ENCODE results near the gene SIRT3.
"Not testable (repeated sequence)": the region's sequence is repeated elsewhere in the genome, so short reads cannot be mapped to it uniquely, and the experiment has no call there.

Gene SIRT3

DNA sequence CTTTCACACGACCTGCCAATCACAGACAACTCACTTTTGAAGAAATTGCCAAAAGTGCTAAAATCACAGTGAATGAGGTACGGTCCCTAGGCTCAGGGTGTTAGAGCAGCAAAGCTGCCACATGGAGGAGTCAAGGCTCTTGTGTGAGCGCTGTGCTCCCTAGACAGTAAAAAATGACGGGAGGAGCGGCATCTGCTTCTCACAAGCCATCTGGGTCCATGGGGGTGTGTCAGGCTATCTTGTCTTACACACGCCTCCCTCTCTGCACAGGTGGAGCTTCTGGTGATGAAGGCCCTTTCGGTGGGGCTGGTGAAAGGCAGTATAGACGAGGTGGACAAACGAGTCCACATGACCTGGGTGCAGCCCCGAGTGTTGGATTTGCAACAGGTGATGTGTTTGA lies 15.4 kb upstream of the SIRT3 start:
- peaks cover 6% of the 10 kb centered on the region for H3K36me3 ChIP-seq (ENCODE audit: control insufficient read depth, insufficient read depth, low read length)

DNA sequence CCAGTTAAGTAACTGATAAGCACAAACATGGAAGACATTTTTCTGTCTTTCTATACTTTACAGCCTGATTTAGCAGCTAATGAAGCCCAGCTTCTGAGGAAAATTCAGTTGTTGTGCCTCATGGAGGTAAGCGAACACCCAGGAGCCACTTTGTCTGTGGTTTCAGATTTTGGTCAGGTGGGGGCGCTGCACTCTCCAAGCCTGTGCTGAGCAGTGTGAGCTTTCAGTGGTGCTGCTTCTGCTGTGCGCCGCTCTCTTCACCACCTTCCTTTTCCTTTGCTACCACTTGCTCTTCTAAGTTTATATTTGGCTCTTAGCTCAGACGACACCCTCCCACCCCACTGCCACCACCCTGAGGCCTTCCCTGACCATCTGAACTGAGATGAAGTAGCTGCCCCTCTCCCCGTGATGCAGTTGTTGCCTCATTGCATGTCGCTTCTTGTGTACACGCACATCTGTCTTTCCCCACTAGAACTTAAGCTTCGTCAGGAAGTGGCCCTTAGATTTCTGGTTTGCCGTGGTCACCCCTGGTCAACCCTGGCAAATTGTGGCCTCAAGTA lies 14.7 kb upstream of the SIRT3 start:
- Histone ChIP-seq H3K36me3 (ENCODE audit: control insufficient read depth, insufficient read depth, low read length) (peaks cover 9% of the 10 kb centered on the region), H3K9ac (ENCODE audit: low read length) (no peak overlapping the region), H3K4me1 (ENCODE audit: control insufficient read depth, insufficient read depth, low read length) (no peaks in the 10 kb centered on the region), H3K27me3 (ENCODE audit: control insufficient read depth, insufficient read depth, low read length) (no peaks in the 10 kb centered on the region), H3K4me3 (ENCODE audit: low read length) (no peak overlapping the region), H3K9me3 (ENCODE audit: control insufficient read depth, low read length) (no peaks in the 10 kb centered on the region)

More for the DNA sequence above, 15.4 kb upstream of the SIRT3 start:
- H3K9ac ChIP-seq (ENCODE audit: low read length): no peak overlapping the region
- H3K9me3 ChIP-seq (ENCODE audit: control insufficient read depth, low read length): no peaks in the 10 kb centered on the region
- H3K4me3 ChIP-seq (ENCODE audit: low read length): no peak overlapping the region
- no peaks in the 10 kb centered on the region for H3K4me1 ChIP-seq (ENCODE audit: control insufficient read depth, insufficient read depth, low read length)
- H3K27me3 ChIP-seq (ENCODE audit: control insufficient read depth, insufficient read depth, low read length): no peaks in the 10 kb centered on the region

GRCh38 chr11:250274-250673 lies 14.1 kb upstream of the SIRT3 start:
- Histone ChIP-seq H3K9me3 (ENCODE audit: control insufficient read depth, low read length) (no peaks in the 10 kb centered on the region), H3K4me1 (ENCODE audit: control insufficient read depth, insufficient read depth, low read length) (no peaks in the 10 kb centered on the region), H3K27me3 (ENCODE audit: control insufficient read depth, insufficient read depth, low read length) (no peaks in the 10 kb centered on the region), H3K36me3 (ENCODE audit: control insufficient read depth, insufficient read depth, low read length) (peaks cover 11% of the 10 kb centered on the region), H3K9ac (ENCODE audit: low read length) (no peak overlapping the region), H3K4me3 (ENCODE audit: low read length) (no peak overlapping the region)

GRCh38 chr11:249062-249461 lies 12.9 kb upstream of the SIRT3 start:
- Histone ChIP-seq H3K9ac (ENCODE audit: low read length) (no peak overlapping the region), H3K4me3 (ENCODE audit: low read length) (no peak overlapping the region), H3K4me1 (ENCODE audit: control insufficient read depth, insufficient read depth, low read length) (no peaks in the 10 kb centered on the region), H3K36me3 (ENCODE audit: control insufficient read depth, insufficient read depth, low read length) (peaks cover 11% of the 10 kb centered on the region), H3K9me3 (ENCODE audit: control insufficient read depth, low read length) (no peaks in the 10 kb centered on the region), H3K27me3 (ENCODE audit: control insufficient read depth, insufficient read depth, low read length) (no peaks in the 10 kb centered on the region)

DNA sequence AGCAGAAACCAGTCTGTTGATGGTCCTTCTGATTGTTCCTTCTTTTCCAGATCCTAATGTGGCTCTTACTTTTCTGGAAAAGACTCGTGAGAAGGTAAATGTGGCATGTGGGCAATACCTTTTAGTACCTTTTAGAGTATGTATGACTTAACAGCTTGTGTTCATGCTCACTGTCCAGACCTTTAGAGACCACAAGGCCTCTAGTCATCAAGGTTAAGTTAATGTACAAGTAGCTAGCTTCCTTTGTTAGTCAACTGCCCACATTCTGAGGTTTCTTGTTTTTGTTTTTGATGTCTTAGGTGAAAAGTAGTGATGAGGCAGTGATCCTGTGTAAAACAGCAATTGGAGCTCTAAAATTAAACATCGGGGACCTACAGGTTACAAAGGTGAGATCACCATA lies 8.2 kb upstream of the SIRT3 start:
- no peaks in the 10 kb centered on the region for H3K27me3 ChIP-seq (ENCODE audit: control insufficient read depth, insufficient read depth, low read length)
- no peaks in the 10 kb centered on the region for H3K4me1 ChIP-seq (ENCODE audit: control insufficient read depth, insufficient read depth, low read length)
- H3K9ac ChIP-seq (ENCODE audit: low read length): no peak overlapping the region
- no peak overlapping the region for H3K4me3 ChIP-seq (ENCODE audit: low read length)
- H3K9me3 ChIP-seq (ENCODE audit: control insufficient read depth, low read length): no peaks in the 10 kb centered on the region
- peaks cover 11% of the 10 kb centered on the region for H3K36me3 ChIP-seq (ENCODE audit: control insufficient read depth, insufficient read depth, low read length)

GRCh38 chr11:241634-242033 lies 5.5 kb upstream of the SIRT3 start:
- H3K36me3 ChIP-seq (ENCODE audit: control insufficient read depth, insufficient read depth, low read length): peaks cover 4% of the 10 kb centered on the region
- no peak overlapping the region for H3K9ac ChIP-seq (ENCODE audit: low read length)
- H3K4me3 ChIP-seq (ENCODE audit: low read length): no peak overlapping the region
- no peaks in the 10 kb centered on the region for H3K9me3 ChIP-seq (ENCODE audit: control insufficient read depth, low read length)
- peaks cover 10% of the 10 kb centered on the region for H3K4me1 ChIP-seq (ENCODE audit: control insufficient read depth, insufficient read depth, low read length)
- no peaks in the 10 kb centered on the region for H3K27me3 ChIP-seq (ENCODE audit: control insufficient read depth, insufficient read depth, low read length)

DNA sequence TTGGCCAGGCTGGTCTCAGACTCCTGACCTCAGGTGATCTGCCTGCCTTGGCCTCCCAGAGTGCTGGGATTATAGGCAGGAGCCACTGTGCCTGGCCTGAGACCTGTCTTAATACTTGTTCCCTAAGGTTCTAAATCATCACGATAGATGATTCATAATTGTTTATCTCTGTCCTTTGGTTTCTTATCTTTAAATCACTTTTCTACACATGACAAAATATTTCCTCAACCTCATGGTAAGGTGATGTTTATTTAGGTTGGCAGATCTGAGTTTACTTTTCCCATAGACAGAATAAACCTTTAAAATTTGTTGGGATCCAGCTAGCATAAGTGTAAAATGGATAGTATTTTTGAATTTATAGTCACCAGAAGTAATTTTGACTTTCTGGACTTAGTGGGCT lies 4.2 kb upstream of the SIRT3 start:
- no peak overlapping the region for H3K9ac ChIP-seq (ENCODE audit: low read length)
- H3K4me1 ChIP-seq (ENCODE audit: control insufficient read depth, insufficient read depth, low read length): peaks cover 13% of the 10 kb centered on the region
- no peaks in the 10 kb centered on the region for H3K27me3 ChIP-seq (ENCODE audit: control insufficient read depth, insufficient read depth, low read length)
- H3K4me3 ChIP-seq (ENCODE audit: low read length): no peak overlapping the region
- H3K36me3 ChIP-seq (ENCODE audit: control insufficient read depth, insufficient read depth, low read length): no peaks in the 10 kb centered on the region
- no peaks in the 10 kb centered on the region for H3K9me3 ChIP-seq (ENCODE audit: control insufficient read depth, low read length)

DNA sequence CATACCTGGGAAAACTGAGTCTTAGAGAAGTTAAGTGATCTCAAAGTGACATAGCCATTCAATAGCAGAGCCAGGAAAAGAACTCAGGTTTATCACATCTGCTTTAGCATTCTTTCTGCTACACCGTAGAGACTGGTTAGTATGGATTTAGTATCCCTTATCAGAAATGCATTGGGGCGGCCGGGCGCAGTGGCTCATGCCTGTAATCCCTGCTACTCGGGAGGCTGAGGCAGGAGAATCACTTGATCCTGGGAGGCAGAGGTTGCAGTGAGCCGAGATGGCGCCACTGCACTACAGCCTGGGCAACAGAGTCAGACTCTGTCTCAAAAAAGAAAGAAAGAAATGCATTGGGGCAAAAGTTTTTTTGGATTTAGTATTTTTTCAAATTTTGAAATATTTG lies 2.2 kb upstream of the SIRT3 start:
- peaks cover 14% of the 10 kb centered on the region for H3K4me1 ChIP-seq (ENCODE audit: control insufficient read depth, insufficient read depth, low read length)
- not testable (repeated sequence) for H3K36me3 ChIP-seq (ENCODE audit: control insufficient read depth, insufficient read depth, low read length); H3K4me3 ChIP-seq (ENCODE audit: low read length)

DNA sequence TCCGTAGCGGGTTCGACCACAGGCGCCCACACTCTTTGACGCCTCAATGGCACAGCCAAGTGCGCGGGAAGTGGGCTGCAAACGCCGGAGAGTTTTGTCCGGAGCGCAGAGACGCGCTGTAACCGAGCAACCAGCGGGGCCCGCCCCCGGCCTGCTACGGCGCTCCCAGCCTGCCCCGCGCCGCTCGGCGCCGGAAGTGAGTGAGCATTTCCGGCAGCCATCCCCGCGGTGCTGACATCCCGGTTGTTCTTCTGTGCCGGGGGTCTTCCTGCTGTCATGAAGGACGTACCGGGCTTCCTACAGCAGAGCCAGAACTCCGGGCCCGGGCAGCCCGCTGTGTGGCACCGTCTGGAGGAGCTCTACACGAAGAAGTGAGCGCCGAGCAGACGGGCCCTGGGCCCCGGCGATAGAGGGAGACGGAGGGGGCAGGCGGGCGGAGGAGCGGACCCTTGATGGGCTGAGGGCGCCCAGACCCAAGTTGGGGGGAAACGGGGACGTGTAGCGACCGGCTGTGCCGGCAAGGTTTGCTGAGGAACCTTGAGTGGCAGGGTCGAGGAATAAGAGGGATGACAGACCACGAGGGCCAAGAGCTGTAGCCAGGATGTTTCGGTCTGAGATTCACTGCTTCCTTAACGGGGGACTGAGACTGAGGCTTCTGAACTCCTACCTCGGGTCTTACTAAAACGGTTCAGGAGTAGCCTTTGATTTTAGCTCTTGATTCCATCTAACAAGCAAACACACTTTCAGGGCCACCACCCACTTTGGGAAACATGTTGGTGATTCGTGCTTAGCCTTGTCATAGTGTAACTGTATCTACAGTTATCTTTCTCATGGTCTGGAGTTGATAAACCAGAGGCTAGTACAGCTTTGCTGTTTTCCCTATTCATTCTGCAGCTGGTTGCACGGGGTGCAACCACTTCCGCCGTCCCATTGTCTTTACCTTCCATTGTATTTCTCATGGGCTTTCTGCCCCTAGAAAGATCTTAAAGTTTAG lies 929 bp upstream of the SIRT3 start, which contains the start of gene PSMD13:
PSMD13 (plus strand) TSS at position 203 of the 994 bp plus-strand sequence; CDS start at position 277, 74 bp downstream.
- Histone ChIP-seq H3K4me1 (ENCODE audit: control insufficient read depth, insufficient read depth, low read length) (peaks cover 14% of the 10 kb centered on the region), H3K27me3 (ENCODE audit: control insufficient read depth, insufficient read depth, low read length) (no peaks in the 10 kb centered on the region), H3K4me3 (ENCODE audit: low read length) (peak within 1 kb of the TSS; percentile 100), H3K9me3 (ENCODE audit: control insufficient read depth, low read length) (no peaks in the 10 kb centered on the region), H3K9ac (ENCODE audit: low read length) (peak within 1 kb of the TSS; percentile 79), H3K36me3 (ENCODE audit: control insufficient read depth, insufficient read depth, low read length) (no peaks in the 10 kb centered on the region)

More for the DNA sequence above, 2.2 kb upstream of the SIRT3 start:
- not testable (repeated sequence) for H3K9me3 ChIP-seq (ENCODE audit: control insufficient read depth, low read length); H3K9ac ChIP-seq (ENCODE audit: low read length); H3K27me3 ChIP-seq (ENCODE audit: control insufficient read depth, insufficient read depth, low read length)

DNA sequence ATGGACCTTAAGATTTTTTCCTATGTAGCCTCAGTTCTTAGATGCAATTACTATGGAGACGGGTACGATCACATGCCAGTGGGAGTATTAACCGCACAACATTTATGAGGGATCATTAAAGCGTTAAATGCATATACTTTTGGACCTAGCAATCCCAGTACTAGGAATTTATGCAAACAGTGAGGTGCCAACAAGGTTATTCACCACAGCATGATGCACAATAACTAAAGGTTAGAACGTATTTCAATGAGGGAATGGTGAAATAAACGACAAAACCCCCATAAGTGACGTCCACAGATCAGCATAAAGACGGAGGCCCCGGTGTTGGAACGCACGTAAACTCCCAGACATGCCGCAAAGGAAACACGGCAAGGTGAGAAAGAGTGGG lies 539 bp downstream of the SIRT3 start:
- Histone ChIP-seq H3K4me3 (ENCODE audit: low read length) (peak overlapping the region; percentile 11), H3K4me1 (ENCODE audit: control insufficient read depth, insufficient read depth, low read length) (peaks cover 14% of the 10 kb centered on the region), H3K27me3 (ENCODE audit: control insufficient read depth, insufficient read depth, low read length) (no peaks in the 10 kb centered on the region), H3K36me3 (ENCODE audit: control insufficient read depth, insufficient read depth, low read length) (no peaks in the 10 kb centered on the region), H3K9me3 (ENCODE audit: control insufficient read depth, low read length) (no peaks in the 10 kb centered on the region), H3K9ac (ENCODE audit: low read length) (peak overlapping the region; percentile 50)

GRCh38 chr11:235180-235579 lies 962 bp downstream of the SIRT3 start:
- H3K4me1 ChIP-seq (ENCODE audit: control insufficient read depth, insufficient read depth, low read length): peaks cover 14% of the 10 kb centered on the region
- peak overlapping the region; percentile 50 for H3K9ac ChIP-seq (ENCODE audit: low read length)
- H3K27me3 ChIP-seq (ENCODE audit: control insufficient read depth, insufficient read depth, low read length): no peaks in the 10 kb centered on the region
- H3K36me3 ChIP-seq (ENCODE audit: control insufficient read depth, insufficient read depth, low read length): no peaks in the 10 kb centered on the region
- H3K9me3 ChIP-seq (ENCODE audit: control insufficient read depth, low read length): no peaks in the 10 kb centered on the region
- peak overlapping the region; percentile 11 for H3K4me3 ChIP-seq (ENCODE audit: low read length)

- Histone ChIP-seq H3K27me3 (ENCODE audit: control insufficient read depth, insufficient read depth, low read length) (no peaks in the 10 kb centered on the region), H3K9me3 (ENCODE audit: control insufficient read depth, low read length) (no peaks in the 10 kb centered on the region), H3K36me3 (ENCODE audit: control insufficient read depth, insufficient read depth, low read length) (no peaks in the 10 kb centered on the region), H3K9ac (ENCODE audit: low read length) (no peak overlapping the region), H3K4me3 (ENCODE audit: low read length) (no peak overlapping the region), H3K4me1 (ENCODE audit: control insufficient read depth, insufficient read depth, low read length) (peaks cover 11% of the 10 kb centered on the region)
These were observed 3.2 kb downstream of the SIRT3 start for GRCh38 chr11:232783-233565.
